SK-N-SH treated with all-trans-retinoic acid at 6 μM for 48 hours (cell line): ENCODE results near the gene PARD3B.

Source experiments
- ATAC-seq: fragments of 200-7000 bp; cut with Tn5 transposase; 3 replicates; pipeline ENCODE4 v1.9.1; 2020; ENCODE audit warnings: mild to moderate bottlenecking, moderate library complexity
- CREB5 ChIP-seq: fragments of 250-450 bp; sonication (Bioruptor Pico); IDR thresholded peaks from 2 replicates; pipeline ENCODE4 v1.5.1; 2020; ENCODE audit warnings: low read depth, mild to moderate bottlenecking, moderate library complexity
- CSDC2 ChIP-seq: fragments of 250-450 bp; sonication (Bioruptor Pico); IDR thresholded peaks from 2 replicates; pipeline ENCODE4 v1.5.0; 2020; ENCODE audit warnings: mild to moderate bottlenecking, moderate library complexity
- CSRNP3 ChIP-seq: fragments of 250-450 bp; sonication (Bioruptor Pico); IDR thresholded peaks from 2 replicates; pipeline ENCODE4 v1.5.1; 2021; ENCODE audit warnings: mild to moderate bottlenecking, moderate library complexity
- ESRRG ChIP-seq: fragments of 250-450 bp; sonication (Bioruptor Pico); IDR thresholded peaks from 2 replicates; pipeline ENCODE4 v1.6.1; 2021; ENCODE audit warnings: mild to moderate bottlenecking
- GLIS3 ChIP-seq: fragments of 250-450 bp; sonication (Bioruptor Pico); IDR thresholded peaks from 2 replicates; pipeline ENCODE4 v1.5.0; 2020; ENCODE audit warnings: mild to moderate bottlenecking, moderate library complexity
- ISL1 ChIP-seq: fragments of 250-450 bp; sonication (Bioruptor Pico); IDR thresholded peaks from 2 replicates; pipeline ENCODE4 v2.1.2; 2022; ENCODE audit warnings: mild to moderate bottlenecking, moderate library complexity
- OSR1 ChIP-seq: fragments of 250-450 bp; sonication (Bioruptor Pico); IDR thresholded peaks from 2 replicates; pipeline ENCODE4 v1.8.0; 2022; ENCODE audit warnings: moderate library complexity, mild to moderate bottlenecking, inconsistent platforms
- PATZ1 ChIP-seq: fragments of 250-450 bp; sonication (Bioruptor Pico); IDR thresholded peaks from 2 replicates; pipeline ENCODE4 v1.8.0; 2020; ENCODE audit warnings: mild to moderate bottlenecking, moderate library complexity, borderline replicate concordance
- POU6F1 ChIP-seq: fragments of 250-450 bp; sonication (Bioruptor Pico); IDR thresholded peaks from 2 replicates; pipeline ENCODE4 v1.8.0; 2021; ENCODE audit warnings: low read depth, mild to moderate bottlenecking, moderate library complexity, borderline replicate concordance
- PPARA ChIP-seq: fragments of 250-450 bp; sonication (Bioruptor Pico); IDR thresholded peaks from 2 replicates; pipeline ENCODE4 v1.5.0; 2020; ENCODE audit warnings: mild to moderate bottlenecking, borderline replicate concordance
- TCF4 ChIP-seq: fragments of 250-450 bp; sonication (Bioruptor Pico); IDR thresholded peaks from 2 replicates; pipeline ENCODE4 v1.8.0; 2021; ENCODE audit warnings: mild to moderate bottlenecking, moderate library complexity, borderline replicate concordance
- TOX ChIP-seq: fragments of 250-450 bp; sonication (Bioruptor Pico); IDR thresholded peaks from 2 replicates; pipeline ENCODE4 v1.8.0; 2021; ENCODE audit warnings: mild to moderate bottlenecking, moderate library complexity, borderline replicate concordance
- TSHZ2 ChIP-seq: fragments of 250-450 bp; sonication (Bioruptor Pico); IDR thresholded peaks from 2 replicates; pipeline ENCODE4 v1.5.0; 2020; ENCODE audit warnings: mild to moderate bottlenecking, moderate library complexity
- ZC3H10 ChIP-seq: fragments of 250-450 bp; sonication (Bioruptor Pico); IDR thresholded peaks from 2 replicates; pipeline ENCODE4 v1.5.1; 2021; ENCODE audit warnings: mild to moderate bottlenecking, moderate library complexity
- ZFP3 ChIP-seq: fragments of 250-450 bp; sonication (Bioruptor Pico); IDR thresholded peaks from 2 replicates; pipeline ENCODE4 v1.5.0; 2020; ENCODE audit warnings: mild to moderate bottlenecking, moderate library complexity
- ZNF565 ChIP-seq: fragments of 450-650 bp; formaldehyde crosslinking; conservative IDR thresholded peaks from 2 replicates; pipeline ENCODE4 v1.5.0; 2020; ENCODE audit warnings: low read depth, mild to moderate bottlenecking, moderate library complexity
- ZNF70 ChIP-seq: fragments of 450-650 bp; formaldehyde crosslinking; IDR thresholded peaks from 2 replicates; pipeline ENCODE4 v1.5.0; 2020; ENCODE audit warnings: mild to moderate bottlenecking, moderate library complexity
- ZNF8 ChIP-seq: fragments of 450-650 bp; formaldehyde crosslinking; IDR thresholded peaks from 2 replicates; pipeline ENCODE4 v1.5.0; 2020; ENCODE audit warnings: mild to moderate bottlenecking, moderate library complexity

PARD3B gene

GRCh38 chr2:205463466-205464025 is 918.3 kb downstream of the PARD3B start (continued):
- TF ChIP-seq POU6F1 (CRISPR knock-in tag) (no peak), ZNF565 (no peak), TOX (CRISPR knock-in tag) (no peak), CREB5 (no peak)

GRCh38 chr2:205464681-205465080 is 919.4 kb downstream of the PARD3B start:
- no peak for ATAC-seq
- TF ChIP-seq ZNF565 (no peak), CSDC2 (CRISPR knock-in tag) (no peak), TOX (CRISPR knock-in tag) (no peak), OSR1 (no peak), TSHZ2 (CRISPR knock-in tag) (no peak), CSRNP3 (no peak), TCF4 (CRISPR knock-in tag) (no peak), CREB5 (no peak), GLIS3 (CRISPR knock-in tag) (no peak)

- ATAC-seq, result no peak
- no peak for TF ChIP-seq CSRNP3
- no peak for TF ChIP-seq PATZ1 (CRISPR knock-in tag)
- TF ChIP-seq POU6F1 (CRISPR knock-in tag), result no peak
- no peak for TF ChIP-seq PPARA (CRISPR knock-in tag)
- TF ChIP-seq ESRRG (CRISPR knock-in tag), result no peak
- no peak for TF ChIP-seq OSR1
- no peak for TF ChIP-seq TSHZ2 (CRISPR knock-in tag)
- no peak for TF ChIP-seq ZFP3 (CRISPR knock-in tag)
- no peak for TF ChIP-seq ZNF70 (CRISPR knock-in tag)
- no peak for TF ChIP-seq ISL1 (CRISPR knock-in tag)
- no peak for TF ChIP-seq ZC3H10
- no peak for TF ChIP-seq TOX (CRISPR knock-in tag)
- TF ChIP-seq CSDC2 (CRISPR knock-in tag), result no peak
- no peak for TF ChIP-seq ZNF8 (CRISPR knock-in tag)
- no peak for TF ChIP-seq CREB5
Observed at GRCh38 chr2:205465791-205466190, 920.5 kb downstream of the PARD3B start.
